PC-9 (cell line): ENCODE measurements around the gene YTHDC2. TPM values are rescaled to one million over a fixed set of nuclear protein-coding genes. Genes with fewer than 3 reads are reported as not detected.

Experiments used
- BruUV-seq: library from RNA; stranded (reverse); fragments of 400-500 nt; replicated peaks from 2 replicates; lab custom pipeline; 2021; lab: Mats Ljungman, UMichigan
- CTCF ChIA-PET: fragments of 300-600 bp; sonication (Branson Sonifier 250); formaldehyde crosslinking; loops from one replicate; lab custom pipeline; 2022; ENCODE audit warnings: antibody characterized with exemption; lab: Charles Lee
- POLR2A ChIA-PET: fragments of 300-600 bp; sonication (Branson Sonifier 250); formaldehyde crosslinking; loops from one replicate; lab custom pipeline; 2022; ENCODE audit warnings: antibody characterized with exemption; ENCODE audit not compliant: unreplicated experiment; lab: Charles Lee
- DNase-seq, 2 experiments: peaks; one replicate each; pipeline versions ENCODE4 v3.0.0 to v3.0.0-alpha.2; 2015 to 2022; ENCODE audit warnings: mixed read lengths in 1 of 2
- H2AFZ ChIP-seq: fragments of 200-600 bp; sonication (generic); 2 replicates; pipeline ENCODE4 v1.8.1; 2017; ENCODE audit warnings: antibody characterized with exemption
- H3F3A ChIP-seq: fragments of 200-600 bp; sonication (generic); 2 replicates; pipeline ENCODE4 v1.8.1; 2017; ENCODE audit warnings: antibody characterized with exemption, mild to moderate bottlenecking, low read depth; ENCODE audit not compliant: insufficient read depth
- H3K27ac ChIP-seq: fragments of 200-600 bp; sonication (generic); 2 replicates; pipeline ENCODE4 v1.6.1; 2016; ENCODE audit warnings: mixed run types
- H3K27me3 ChIP-seq: fragments of 200-600 bp; sonication (generic); 2 replicates; pipeline ENCODE4 v1.6.1; 2016; ENCODE audit warnings: low read depth, mixed run types; ENCODE audit not compliant: insufficient read depth
- H3K36me3 ChIP-seq: fragments of 200-600 bp; sonication (generic); 2 replicates; pipeline ENCODE4 v1.6.1; 2016; ENCODE audit warnings: low read depth, mixed run types
- H3K4me1 ChIP-seq: fragments of 200-600 bp; sonication (generic); replicated peaks from 2 replicates; pipeline ENCODE4 v1.6.1; 2016; ENCODE audit warnings: mixed run types; ENCODE audit not compliant: insufficient read depth
- H3K4me2 ChIP-seq: fragments of 200-600 bp; sonication (generic); 2 replicates; pipeline ENCODE4 v1.6.1; 2017; ENCODE audit warnings: mixed run types
- H3K4me3 ChIP-seq: fragments of 200-600 bp; sonication (generic); 2 replicates; pipeline ENCODE4 v1.6.1; 2016; ENCODE audit warnings: mixed run types
- H3K79me2 ChIP-seq: fragments of 200-600 bp; sonication (generic); 2 replicates; pipeline ENCODE4 v1.6.1; 2017; ENCODE audit warnings: low read depth, mixed run types
- H3K9me2 ChIP-seq: fragments of 200-600 bp; sonication (generic); 2 replicates; pipeline ENCODE4 v1.8.1; 2017; ENCODE audit warnings: mild to moderate bottlenecking; ENCODE audit not compliant: insufficient read depth
- H3K9me3 ChIP-seq: fragments of 200-600 bp; sonication (generic); 2 replicates; pipeline ENCODE4 v1.8.1; 2016; ENCODE audit warnings: low read depth; ENCODE audit not compliant: insufficient read depth
- H4K20me1 ChIP-seq: fragments of 200-600 bp; sonication (generic); 2 replicates; pipeline ENCODE4 v1.8.1; 2017; ENCODE audit not compliant: insufficient read depth
- CTCF ChIP-seq: fragments of 200-600 bp; sonication (generic); conservative IDR thresholded peaks from 2 replicates; pipeline ENCODE4 v1.6.1; 2017; ENCODE audit warnings: mixed run types, antibody characterized with exemption, mild to moderate bottlenecking, moderate library complexity
- EZH2 ChIP-seq: fragments of 200-600 bp; sonication (generic); IDR thresholded peaks from 2 replicates; pipeline ENCODE4 v1.8.0; 2017; ENCODE audit warnings: antibody characterized with exemption, low read depth
- intact Hi-C: fragments of 100-400 bp; cut with micrococcal nuclease; formaldehyde crosslinking; loops from one replicate; pipeline ENCODE4 v1.10.0; 2022; ENCODE audit not compliant: unreplicated experiment
- total RNA-seq: library from RNA; stranded (reverse); gene quantifications from 2 replicates; pipeline ENCODE4 v1.2.3, GENCODE V29; 2021

Gene YTHDC2
- total RNA-seq, 1 experiment from 2014 or later = 14.9 TPM

DNA sequence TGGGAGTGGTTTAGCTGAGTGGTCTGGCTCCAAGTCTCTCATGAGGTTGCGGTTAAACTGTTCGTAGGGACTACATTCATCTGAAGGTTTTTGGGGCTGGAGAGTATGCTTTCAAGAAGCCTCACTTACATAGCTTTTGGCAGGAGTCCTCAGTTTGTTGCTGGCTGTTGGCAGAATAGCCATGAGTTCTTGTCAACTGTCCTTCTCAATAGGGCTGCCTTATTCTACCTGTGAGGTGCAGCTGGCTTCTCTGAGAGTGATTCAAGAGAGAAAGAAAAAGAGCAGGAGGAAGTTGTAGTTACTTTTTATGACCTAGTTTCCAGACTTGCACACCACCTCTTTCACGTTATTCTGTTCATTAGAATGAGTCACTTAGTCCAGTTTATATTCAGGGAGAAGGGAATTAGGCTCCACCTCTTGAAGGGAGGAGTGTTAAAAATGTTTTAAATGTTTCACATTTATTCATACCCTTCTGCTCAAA is 33.2 kb downstream of the YTHDC2 start:
- Histone ChIP-seq H2AFZ (no peak overlapping the region), H3K4me1 (no peaks in the 10 kb centered on the region; the same call in 1 of the 2 replicates), H3K9me3 (no peaks in the 10 kb centered on the region; the same call in 1 of the 2 replicates), H3K36me3 (peaks cover 4% of the 10 kb centered on the region; the same call in 1 of the 2 replicates), H3K27me3 (no peaks in the 10 kb centered on the region), H3K4me3 (no peak overlapping the region), H3K4me2 (no peak overlapping the region), H3K9me2 (no peaks in the 10 kb centered on the region), H3K79me2 (no peaks in the 10 kb centered on the region), H4K20me1 (no peaks in the 10 kb centered on the region), H3F3A (no peaks in the 10 kb centered on the region), H3K27ac (peak overlapping the region; percentile 14; the same call in 1 of the 2 replicates)
- no TSS peak for BruUV-seq
- DNase-seq = no peak
- ChIA-PET CTCF (no interaction called here), POLR2A (no interaction called here)
- no peak for TF ChIP-seq CTCF
- no peak for TF ChIP-seq EZH2
- intact Hi-C loops = no loop called here

DNA sequence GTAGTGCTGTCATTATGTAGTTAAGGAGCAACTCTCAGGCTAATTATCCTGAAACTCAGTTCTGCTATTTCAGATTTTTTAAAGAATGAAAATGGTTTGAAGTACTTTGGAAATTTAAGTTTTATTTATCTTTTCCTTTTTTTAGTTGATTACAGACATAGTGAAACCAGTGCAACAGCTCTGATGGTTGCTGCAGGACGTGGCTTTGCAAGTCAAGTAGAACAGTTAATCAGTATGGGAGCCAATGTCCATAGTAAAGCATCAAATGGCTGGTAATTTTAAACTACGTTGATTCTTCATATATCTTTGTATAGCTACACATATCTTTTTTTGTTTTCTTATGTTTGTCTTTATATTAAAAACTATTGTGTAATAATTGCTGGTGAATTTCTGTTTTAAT is 34.9 kb downstream of the YTHDC2 start:
- Histone ChIP-seq H4K20me1 (no peaks in the 10 kb centered on the region), H3F3A (no peaks in the 10 kb centered on the region), H3K9me3 (no peaks in the 10 kb centered on the region), H3K27ac (no peak overlapping the region), H3K4me2 (no peak overlapping the region), H3K4me3 (no peak overlapping the region), H3K27me3 (no peaks in the 10 kb centered on the region), H3K9me2 (no peaks in the 10 kb centered on the region), H2AFZ (no peak overlapping the region), H3K36me3 (peaks cover 4% of the 10 kb centered on the region; the same call in 1 of the 2 replicates), H3K79me2 (no peaks in the 10 kb centered on the region), H3K4me1 (no peaks in the 10 kb centered on the region; the same call in 1 of the 2 replicates)
- ChIA-PET CTCF (no interaction called here), POLR2A (no interaction called here)
- TF ChIP-seq CTCF (no peak), EZH2 (no peak)
- DNase-seq = no peak
- BruUV-seq = no TSS peak
- intact Hi-C loops = no loop called here

DNA sequence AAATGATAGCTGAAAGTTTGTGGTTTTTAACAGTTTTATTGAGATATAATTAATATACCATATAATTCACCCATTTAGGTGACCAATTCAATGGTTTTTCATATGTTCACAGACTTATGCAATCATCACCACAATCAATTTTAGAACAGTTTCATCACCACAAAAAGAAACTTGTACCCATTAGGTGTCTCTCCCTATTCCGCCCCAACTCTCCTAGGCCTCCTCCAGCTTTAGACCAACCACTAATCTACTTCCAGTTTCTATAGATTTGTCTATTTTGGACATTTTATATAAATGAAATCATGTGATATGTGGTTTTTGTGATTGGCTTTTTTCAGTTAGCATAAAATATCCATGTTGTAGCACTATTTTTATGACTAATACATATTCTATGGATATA is 38.6 kb downstream of the YTHDC2 start:
- H3K4me1 ChIP-seq = no peaks in the 10 kb centered on the region
- BruUV-seq = no TSS peak
- TF ChIP-seq CTCF (no peak), EZH2 (no peak)
- no peaks in the 10 kb centered on the region for H4K20me1 ChIP-seq
- H3K4me2 ChIP-seq = no peak overlapping the region
- no peaks in the 10 kb centered on the region for H3K9me3 ChIP-seq
- CTCF ChIA-PET = no interaction called here
- POLR2A ChIA-PET = no interaction called here
- no peaks in the 10 kb centered on the region for H3K79me2 ChIP-seq
- H2AFZ ChIP-seq = no peak overlapping the region
- peaks cover 20% of the 10 kb centered on the region; the same call in 1 of the 2 replicates for H3K36me3 ChIP-seq
- H3K27me3 ChIP-seq = no peaks in the 10 kb centered on the region
- no peak overlapping the region for H3K27ac ChIP-seq
- intact Hi-C loops = no loop called here
- no peak for DNase-seq
- no peaks in the 10 kb centered on the region for H3F3A ChIP-seq
- no peaks in the 10 kb centered on the region for H3K9me2 ChIP-seq
- H3K4me3 ChIP-seq = no peak overlapping the region
